Heart right ventricle (tissue), 16 donors: ENCODE measurements around the gene DRICH1. TPM values are rescaled to one million over a fixed set of nuclear protein-coding genes. Genes with fewer than 3 reads are reported as not detected.

ENCODE experiments used
- ATAC-seq, 8 donors: fragments of 200-7000 bp; cut with Tn5 transposase; one replicate each; pipeline ENCODE4 v1.9.1; 2020; ENCODE audit warnings: mild to moderate bottlenecking in 8 of 8, moderate library complexity in 8 of 8, moderate number of reproducible peaks in 1 of 8
- DNase-seq, 2 donors: peaks; one replicate each; pipeline ENCODE4 v3.0.0-alpha.2; 2020
- H3K27ac ChIP-seq, 10 donors: fragments of 200-600 bp; sonication (generic) in 2 of 10; one replicate each; pipeline versions ENCODE4 v1.5.0 to v1.8.0; 2020 to 2022; ENCODE audit warnings: mild to moderate bottlenecking in 3 of 10
- H3K27me3 ChIP-seq, 7 donors: fragments of 200-600 bp; one replicate each; pipeline ENCODE4 v1.8.0; 2021 to 2022; ENCODE audit warnings: mild to moderate bottlenecking in 2 of 7
- H3K36me3 ChIP-seq, 9 donors: fragments of 200-600 bp; sonication (generic) in 1 of 9; one replicate each; pipeline versions ENCODE4 v1.5.0 to v1.8.0; 2020 to 2022; ENCODE audit warnings: mild to moderate bottlenecking in 2 of 9
- H3K4me1 ChIP-seq, 9 donors: fragments of 200-600 bp; sonication (generic) in 1 of 9; one replicate each; pipeline versions ENCODE4 v1.5.0 to v1.8.0; 2020 to 2022; ENCODE audit warnings: mild to moderate bottlenecking in 4 of 9
- H3K4me3 ChIP-seq, 10 donors: fragments of 200-600 bp; sonication (generic) in 2 of 10; one replicate each; pipeline versions ENCODE4 v1.5.0 to v1.8.0; 2020 to 2022; ENCODE audit warnings: mild to moderate bottlenecking in 7 of 10, moderate library complexity in 2 of 10
- H3K9me3 ChIP-seq, 11 donors: fragments of 200-600 bp in 10 of 11; sonication (generic) in 2 of 11; one replicate each; pipeline versions ENCODE4 v1.5.0 to v1.8.0; 2013 to 2022; ENCODE audit warnings: mild to moderate bottlenecking in 2 of 11, control low read depth in 1 of 11, moderate library complexity in 1 of 11
- WGBS, 2 donors: extraction: QIAGEN DNeasy Blood & Tissue Kit; methylation state at CpG; one replicate each; pipeline ENCODE4 v1.1.7; 2013; ENCODE audit warnings: inconsistent platforms in 1 of 2; 5-methylcytosine and 5-hydroxymethylcytosine counted together
- intact Hi-C, 10 donors: fragments of 100-400 bp; cut with DNase I; formaldehyde crosslinking; loops; one replicate each; pipeline versions ENCODE4 v1.11.1 to v1.14.2; 2022
- polyA plus RNA-seq, 2 donors: library from polyadenylated mRNA; stranded (reverse); fragments of 200-250 nt; gene quantifications; one replicate each; pipeline ENCODE4 v1.2.3, GENCODE V29; 2013
- total RNA-seq, 10 donors: library from RNA; stranded (reverse); fragmentation: NEBNext Ultra II Directional in 3 of 10; extraction: Animal tissue kit (Norgen Biotek cat#: 25700) in 3 of 10; gene quantifications; one replicate each; pipeline versions ENCODE4 v1.2.1 to v1.2.4, GENCODE V29; 2021 to 2023
- TF ChIP-seq, protein P1 (sequence below), 9 donors: fragments of 200-600 bp; sonication (generic) in 2 of 9; IDR thresholded peaks; one replicate each; pipeline versions ENCODE4 v1.5.0 to v1.8.0; 2021 to 2022; ENCODE audit warnings: antibody characterized with exemption in 9 of 9, mild to moderate bottlenecking in 5 of 9, moderate library complexity in 1 of 9
- donor health status: Arrhythmogenic right ventricular cardiomyopathy.
- donor health status: ischemic (EF 13 %, LVEDD 7.1; RV severe dilation, severe dysfunction).
- donor health status: healthy with polysubstance abuse.
- donor health status: DM: no; HTN: yes; CAD: no.
- donor health status: DM: no; HTN: no; CAD: no.
- donor health status: ischemic (EF 25% LVEDD 6.9; RV normal size, moderate dysfunction).
- donor health status: ischemic (EF 25% LVEDD 5.7; RV mildly dilated, moderate dysfunction).
- donor health status: healthy.
- donor health status: DM: yes; HTN: yes; CAD: no.
- donor health status: Ischemic cardiomyopathy.
- donor health status: ischemic (EF 35%, LVEDD 5.7; RV mildly dilated, moderate dysfunction).
- donor health status: nonischemic (EF 11% LVEDD 7.7; RV severe dilation, severe dysfunction).
- donor health status: DM: yes; HTN: yes; CAD: no.
- donor health status: PGD.
- donor health status: ischemic (EF 29% LVEDD 5.4; RV normal size, mild dysfunction).
- donor health status: nonischemic (EF 23%, LVEDD 6.1; RV moderate dilation, normal function).

The DRICH1 gene
- total and polyA plus RNA-seq, 12 donors, result 0.03 to 0.44 TPM; not detected in 10

DNA sequence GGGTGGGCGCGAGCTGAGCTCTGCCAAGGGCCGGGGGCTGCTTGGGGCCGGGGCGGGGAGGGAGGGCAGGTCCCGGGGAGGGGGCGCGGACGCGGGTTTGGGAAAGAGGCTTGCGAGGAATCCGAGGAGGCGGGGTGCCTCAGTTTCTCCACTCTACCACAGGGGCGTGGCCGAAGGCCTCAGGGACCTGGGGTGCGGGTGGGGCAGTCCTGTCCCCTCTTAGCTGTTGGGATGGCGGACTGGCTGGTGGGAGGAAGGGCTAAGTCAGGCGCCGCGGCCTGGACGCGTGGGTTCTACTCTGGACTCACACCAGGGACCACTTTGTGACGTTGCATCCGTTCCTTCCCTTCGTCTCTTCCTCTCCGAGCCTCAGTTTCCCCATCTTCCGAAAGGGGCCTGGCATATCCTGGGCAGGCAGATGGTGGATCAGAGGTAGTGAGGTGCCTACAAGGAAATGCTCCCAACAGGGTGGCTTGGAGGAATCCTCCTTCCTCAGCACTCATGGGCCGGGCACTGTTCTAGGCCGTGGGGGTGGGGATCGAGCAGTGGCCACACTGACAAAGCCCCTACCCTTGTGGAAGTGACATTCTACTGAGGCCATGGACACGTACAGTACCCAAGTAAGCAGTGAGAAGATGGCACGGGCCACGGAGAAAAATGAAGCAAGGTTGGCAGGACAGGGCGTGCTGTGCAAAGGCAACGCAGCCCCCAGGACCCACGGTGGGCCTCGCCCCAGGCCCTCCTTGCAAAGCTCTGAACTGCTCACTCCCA, 65.2 kb downstream of the DRICH1 start:
- intact Hi-C loops, result no loop called here
- TF ChIP-seq, protein P1, sequence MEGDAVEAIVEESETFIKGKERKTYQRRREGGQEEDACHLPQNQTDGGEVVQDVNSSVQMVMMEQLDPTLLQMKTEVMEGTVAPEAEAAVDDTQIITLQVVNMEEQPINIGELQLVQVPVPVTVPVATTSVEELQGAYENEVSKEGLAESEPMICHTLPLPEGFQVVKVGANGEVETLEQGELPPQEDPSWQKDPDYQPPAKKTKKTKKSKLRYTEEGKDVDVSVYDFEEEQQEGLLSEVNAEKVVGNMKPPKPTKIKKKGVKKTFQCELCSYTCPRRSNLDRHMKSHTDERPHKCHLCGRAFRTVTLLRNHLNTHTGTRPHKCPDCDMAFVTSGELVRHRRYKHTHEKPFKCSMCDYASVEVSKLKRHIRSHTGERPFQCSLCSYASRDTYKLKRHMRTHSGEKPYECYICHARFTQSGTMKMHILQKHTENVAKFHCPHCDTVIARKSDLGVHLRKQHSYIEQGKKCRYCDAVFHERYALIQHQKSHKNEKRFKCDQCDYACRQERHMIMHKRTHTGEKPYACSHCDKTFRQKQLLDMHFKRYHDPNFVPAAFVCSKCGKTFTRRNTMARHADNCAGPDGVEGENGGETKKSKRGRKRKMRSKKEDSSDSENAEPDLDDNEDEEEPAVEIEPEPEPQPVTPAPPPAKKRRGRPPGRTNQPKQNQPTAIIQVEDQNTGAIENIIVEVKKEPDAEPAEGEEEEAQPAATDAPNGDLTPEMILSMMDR (IDR thresholded peaks at IDR 0.05), result no peak
- 58 to 67% methylated on average over 32 to 37 of the region's 37 CpGs for whole genome bisulfite sequencing, 2 donors
- ATAC-seq (no peak), DNase-seq (no peak)
- H3K4me3 ChIP-seq, result peak overlapping the region; percentile 7 to 52 (median 42)
- no peak overlapping the region for H3K27ac ChIP-seq
- no peaks in the 10 kb centered on the region for H3K9me3 ChIP-seq
- peaks cover 0 to 43% (median 42%) of the 10 kb centered on the region in 7 donors for H3K27me3 ChIP-seq
- H3K36me3 ChIP-seq, result no peaks in the 10 kb centered on the region
- H3K4me1 ChIP-seq, result peaks cover 0 to 16% (median 10%) of the 10 kb centered on the region in 9 donors

DNA sequence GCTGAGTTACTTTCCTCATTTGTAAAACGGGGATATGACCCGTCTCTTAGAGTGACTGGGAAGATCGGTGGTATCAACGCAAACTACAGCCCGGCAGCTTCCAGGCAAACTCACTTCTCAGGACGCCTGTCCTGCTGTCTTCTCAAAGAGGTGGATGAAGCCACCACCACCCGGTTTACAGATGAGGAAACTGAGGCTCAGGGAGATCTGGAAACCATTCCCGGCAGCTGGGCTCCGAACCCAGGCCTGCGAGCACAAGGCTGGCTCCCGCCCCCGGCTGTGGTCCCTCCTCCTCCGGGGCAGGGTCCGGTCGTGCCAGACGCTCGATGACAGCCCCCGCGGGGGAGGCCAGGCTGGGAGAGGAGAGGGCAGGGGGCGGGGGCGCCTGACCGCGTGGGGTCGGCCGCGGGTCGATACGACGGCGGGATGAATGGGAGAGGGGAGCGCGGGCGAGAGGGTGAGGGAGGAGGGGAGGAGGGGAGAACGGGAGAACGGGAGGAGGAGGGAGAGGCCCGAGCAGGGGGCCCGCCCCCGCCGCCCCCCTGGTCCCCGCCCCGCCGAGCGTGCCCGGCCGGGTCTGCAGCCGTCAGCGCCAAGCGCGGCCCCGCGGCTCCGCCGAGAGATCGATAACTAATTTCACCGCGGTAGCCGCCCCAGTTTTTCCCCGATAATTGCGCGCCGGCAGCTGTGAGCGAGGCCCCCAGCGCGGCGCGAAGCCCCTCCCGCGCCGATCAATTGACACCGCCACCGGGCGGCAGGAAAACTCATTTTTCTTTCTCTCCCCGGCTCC, 66.0 kb downstream of the DRICH1 start:
- peak overlapping the region; percentile 7 to 52 (median 42) for H3K4me3 ChIP-seq
- WGBS, 2 donors, result 2% methylated on average over 30 to 73 of the region's 73 CpGs
- intact Hi-C loops, result no loop called here
- peaks cover 0 to 16% (median 10%) of the 10 kb centered on the region in 9 donors for H3K4me1 ChIP-seq
- DNase-seq (peak in 1 of 2 donors; percentile 17), ATAC-seq (peak in 1 of 8 donors; percentile 13)
- peaks cover 0 to 46% (median 42%) of the 10 kb centered on the region in 7 donors for H3K27me3 ChIP-seq
- no peaks in the 10 kb centered on the region for H3K9me3 ChIP-seq
- no peak overlapping the region for H3K27ac ChIP-seq
- H3K36me3 ChIP-seq, result no peaks in the 10 kb centered on the region
- TF ChIP-seq, protein P1 (IDR thresholded peaks at IDR 0.05), result no peak

DNA sequence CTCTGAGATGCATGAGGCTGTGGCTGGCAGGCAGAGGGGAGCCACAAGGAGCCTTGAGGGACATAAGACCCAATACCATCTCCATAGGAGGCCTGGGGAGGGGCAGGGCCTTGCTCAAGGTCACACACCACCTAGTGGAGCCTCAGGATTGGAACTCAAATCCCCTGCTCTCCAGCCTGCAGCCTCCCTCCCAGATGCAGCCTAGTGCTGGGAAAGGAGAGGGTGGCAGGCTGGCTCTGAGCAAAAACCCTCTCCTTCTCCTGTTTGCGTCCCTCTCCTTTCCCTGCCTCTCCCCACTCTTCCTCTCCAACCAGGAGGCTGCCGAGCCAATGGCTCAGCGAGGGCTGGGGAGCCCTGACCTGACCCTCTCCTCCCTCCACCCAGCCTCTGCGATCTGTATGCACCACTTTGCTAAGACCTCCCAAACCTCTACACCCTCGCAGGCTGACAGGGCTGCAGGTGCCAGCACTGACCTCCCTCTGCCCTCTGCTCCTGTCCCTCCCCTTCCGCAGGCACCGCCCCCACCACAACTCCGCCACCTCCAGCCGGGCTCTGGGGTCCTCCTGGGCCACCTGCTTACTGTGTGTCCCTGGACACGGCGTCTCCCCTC, 66.7 kb downstream of the DRICH1 start:
- Histone ChIP-seq H3K27ac (no peak overlapping the region), H3K4me3 (peak overlapping the region in 9 of 10 donors; percentile 32 to 52 (median 42)), H3K27me3 (peaks cover 0 to 47% (median 42%) of the 10 kb centered on the region in 7 donors), H3K4me1 (peaks cover 0 to 16% (median 10%) of the 10 kb centered on the region in 9 donors), H3K36me3 (no peaks in the 10 kb centered on the region), H3K9me3 (no peaks in the 10 kb centered on the region)
- intact Hi-C loops, result no loop called here
- ATAC-seq, result peak in 4 of 8 donors; percentile 42 to 64 (median 52)
- TF ChIP-seq, protein P1 (IDR thresholded peaks at IDR 0.05), result no peak
- WGBS, 2 donors, result 9 to 12% methylated on average over 11 of the region's 11 CpGs
- peak in 1 of 2 donors; percentile 25 for DNase-seq

DNA sequence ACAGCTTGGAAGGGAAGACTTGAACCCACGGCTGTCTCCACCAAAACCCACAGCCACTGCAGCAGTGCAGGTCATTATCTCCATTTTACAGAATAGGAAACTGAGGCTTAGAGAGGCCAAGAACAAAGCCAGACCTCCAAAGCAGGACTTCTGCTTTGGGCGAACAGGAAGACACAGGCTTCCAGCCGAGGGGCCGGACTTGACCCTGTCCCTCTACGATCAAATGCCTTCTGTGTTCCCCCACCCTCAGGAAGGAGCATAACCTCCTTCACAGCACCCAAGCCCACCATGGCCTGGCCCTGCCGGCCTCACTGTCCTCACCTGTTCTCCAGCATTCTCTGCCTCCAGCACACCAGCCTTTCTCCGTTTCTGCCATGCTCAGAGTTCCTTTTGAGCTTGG, 67.8 kb downstream of the DRICH1 start:
- Histone ChIP-seq H3K27me3 (peaks cover 0 to 53% (median 42%) of the 10 kb centered on the region in 7 donors), H3K36me3 (no peaks in the 10 kb centered on the region), H3K9me3 (no peaks in the 10 kb centered on the region), H3K4me3 (no peak overlapping the region), H3K4me1 (peaks cover 0 to 16% (median 10%) of the 10 kb centered on the region in 9 donors), H3K27ac (no peak overlapping the region)
- ATAC-seq, result no peak
- DNase-seq, result no peak
- WGBS, 2 donors, result 87 to 92% methylated on average over 7 of the region's 7 CpGs
- TF ChIP-seq, protein P1 (IDR thresholded peaks at IDR 0.05), result no peak
- intact Hi-C loops, result no loop called here
